Bronchial epithelial cell (primary cell): ENCODE measurements around the gene P2RX3. TPM values are rescaled to one million over a fixed set of nuclear protein-coding genes. Genes with fewer than 3 reads are reported as not detected.

Experiments used
- DNase-seq: peaks from one replicate; pipeline ENCODE4 v3.0.0-alpha.2; 2010; ENCODE audit warnings: low read depth
- FAIRE-seq: peaks from 2 replicates; lab custom pipeline; 2011; peaks lifted over from hg19 to GRCh38; lab: Jason Lieb, UNC
- H3K27me3 ChIP-seq: 2 replicates; pipeline ENCODE4 v1.5.1; 2011; ENCODE audit warnings: low read length; ENCODE audit not compliant: control insufficient read depth, insufficient read depth
- H3K36me3 ChIP-seq: 2 replicates; pipeline ENCODE4 v1.5.1; 2011; ENCODE audit warnings: low read length; ENCODE audit not compliant: control insufficient read depth, insufficient read depth
- H3K4me3 ChIP-seq: 2 replicates; pipeline ENCODE4 v1.5.1; 2011; ENCODE audit warnings: mild to moderate bottlenecking, low read depth, low read length, control low read depth
- total RNA-seq: library from RNA; depleted of rRNA; stranded (reverse); fragments of >200 nt; gene quantifications from 2 replicates; pipeline ENCODE4 v1.2.1, GENCODE V29; 2014
- TF ChIP-seq, protein P1 (sequence below): IDR thresholded peaks from 2 replicates; pipeline ENCODE4 v1.5.1; 2011; ENCODE audit warnings: mild to moderate bottlenecking, moderate library complexity, low read length, control low read depth, inconsistent platforms; ENCODE audit not compliant: insufficient read depth, severe bottlenecking

P2RX3 gene
- total RNA-seq, 1 donor from 2014 or later = not detected

GRCh38 chr11:57378186-57378585 lies 40.0 kb downstream of the P2RX3 start:
- FAIRE-seq = peak; percentile 40
- TF ChIP-seq, protein P1, sequence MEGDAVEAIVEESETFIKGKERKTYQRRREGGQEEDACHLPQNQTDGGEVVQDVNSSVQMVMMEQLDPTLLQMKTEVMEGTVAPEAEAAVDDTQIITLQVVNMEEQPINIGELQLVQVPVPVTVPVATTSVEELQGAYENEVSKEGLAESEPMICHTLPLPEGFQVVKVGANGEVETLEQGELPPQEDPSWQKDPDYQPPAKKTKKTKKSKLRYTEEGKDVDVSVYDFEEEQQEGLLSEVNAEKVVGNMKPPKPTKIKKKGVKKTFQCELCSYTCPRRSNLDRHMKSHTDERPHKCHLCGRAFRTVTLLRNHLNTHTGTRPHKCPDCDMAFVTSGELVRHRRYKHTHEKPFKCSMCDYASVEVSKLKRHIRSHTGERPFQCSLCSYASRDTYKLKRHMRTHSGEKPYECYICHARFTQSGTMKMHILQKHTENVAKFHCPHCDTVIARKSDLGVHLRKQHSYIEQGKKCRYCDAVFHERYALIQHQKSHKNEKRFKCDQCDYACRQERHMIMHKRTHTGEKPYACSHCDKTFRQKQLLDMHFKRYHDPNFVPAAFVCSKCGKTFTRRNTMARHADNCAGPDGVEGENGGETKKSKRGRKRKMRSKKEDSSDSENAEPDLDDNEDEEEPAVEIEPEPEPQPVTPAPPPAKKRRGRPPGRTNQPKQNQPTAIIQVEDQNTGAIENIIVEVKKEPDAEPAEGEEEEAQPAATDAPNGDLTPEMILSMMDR = no peak
- Histone ChIP-seq H3K27me3 (peaks cover 3% of the 10 kb centered on the region), H3K36me3 (no peaks in the 10 kb centered on the region), H3K4me3 (no peak overlapping the region)
- no peak for DNase-seq

- TF ChIP-seq, protein P1 = no peak
- Histone ChIP-seq H3K4me3 (no peak overlapping the region), H3K27me3 (peaks cover 3% of the 10 kb centered on the region), H3K36me3 (no peaks in the 10 kb centered on the region)
- DNase-seq (peak; percentile 21), FAIRE-seq (no peak)
Observed at GRCh38 chr11:57379732-57380131, 41.6 kb downstream of the P2RX3 start.

- TF ChIP-seq, protein P1 = no peak
- FAIRE-seq (no peak), DNase-seq (no peak)
- Histone ChIP-seq H3K36me3 (no peaks in the 10 kb centered on the region), H3K4me3 (no peak within 1 kb of the TSS), H3K27me3 (peaks cover 3% of the 10 kb centered on the region)
Observed at GRCh38 chr11:57380975-57381374, 42.8 kb downstream of the P2RX3 start, which contains the start of gene PRG3. TSS of gene PRG3 (minus strand) at chr11:57381150. CDS start at chr11:57380708, 442 bp downstream.

GRCh38 chr11:57386178-57386940 lies 48.2 kb downstream of the P2RX3 start:
- TF ChIP-seq, protein P1 = no peak
- Histone ChIP-seq H3K4me3 (no peak overlapping the region), H3K27me3 (peaks cover 2% of the 10 kb centered on the region), H3K36me3 (no peaks in the 10 kb centered on the region)
- DNase-seq (no peak), FAIRE-seq (no peak)

DNA sequence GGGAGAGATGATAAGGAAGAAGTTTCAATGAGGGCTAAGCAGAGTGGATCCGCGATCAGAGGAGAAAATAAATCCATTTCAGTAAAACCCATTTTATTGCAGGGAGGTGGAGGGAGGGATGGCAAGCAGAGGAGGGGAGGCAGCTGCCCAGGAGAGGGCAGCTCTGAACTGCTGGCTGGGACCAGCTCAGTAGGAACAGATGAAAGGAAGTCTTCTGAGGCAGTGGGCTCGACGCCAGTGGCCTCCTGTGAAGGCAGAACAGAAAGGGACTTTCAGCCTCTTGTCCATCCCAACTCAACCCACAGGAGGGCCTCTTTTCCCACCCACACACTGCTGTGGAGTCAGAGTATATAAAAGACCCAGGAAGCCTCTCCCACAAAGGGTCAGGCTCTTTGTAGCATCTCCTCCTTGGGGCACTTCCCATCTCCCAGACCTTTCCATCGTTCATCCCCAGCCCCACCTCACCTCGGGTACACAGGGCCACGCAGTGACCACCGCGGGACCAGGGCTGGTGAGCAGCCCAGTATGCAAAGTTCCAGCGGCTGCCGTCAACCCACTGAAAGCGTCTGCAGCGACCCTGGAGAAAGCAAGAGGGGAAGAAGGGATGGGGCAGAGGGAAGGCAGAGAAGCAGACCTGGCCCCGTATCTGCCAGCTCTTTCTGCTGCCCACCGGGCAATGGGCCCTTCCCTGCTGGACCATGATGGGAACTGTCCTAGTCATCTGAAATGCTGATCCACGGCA lies 49.3 kb downstream of the P2RX3 start:
- H3K4me3 ChIP-seq = no peak overlapping the region
- H3K36me3 ChIP-seq = no peaks in the 10 kb centered on the region
- no peak for FAIRE-seq
- TF ChIP-seq, protein P1 = no peak
- H3K27me3 ChIP-seq = peaks cover 2% of the 10 kb centered on the region
- no peak for DNase-seq
